Measurements from ENCODE around the gene BTBD9. TPM values are rescaled to one million over a fixed set of nuclear protein-coding genes. Genes with fewer than 3 reads are reported as not detected.
A peak's percentile ranks its signal among the peaks of the same experiment; 100 is the strongest.

BTBD9 gene
- total RNA-seq, 4 donors from 2014 or later: 8.6 to 34.1 (median 30.8) TPM

DNA sequence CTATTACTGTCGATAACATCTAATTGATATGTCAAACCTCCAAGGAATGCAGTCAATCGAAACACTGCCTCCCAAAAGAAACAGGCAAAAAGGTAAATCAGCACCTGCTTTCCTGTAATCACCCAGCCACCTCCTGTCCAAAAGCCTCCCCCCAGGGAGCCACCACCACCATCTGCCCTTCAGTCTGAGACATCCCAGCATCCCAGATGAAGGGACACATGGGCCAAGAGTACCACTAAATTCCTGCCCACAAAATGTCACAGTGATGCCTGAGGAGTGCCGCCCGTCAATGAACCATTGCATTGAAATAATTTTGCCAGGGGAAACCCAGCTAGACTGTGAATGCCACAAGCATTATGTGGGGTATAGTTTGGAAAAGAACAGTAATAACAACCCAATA, 418.5 kb downstream of the BTBD9 start:
- no peaks in the 10 kb centered on the region for H3K36me3 ChIP-seq
- in situ Hi-C loops (cut with MboI; ENCODE audit: low pct_ligation_motif_present in 1 of 4, low pct_unique_long_range_greater_than_20kb in 1 of 4, low sequenced_read_pairs in 3 of 4): no loop called here
- peaks cover 0 to 5% (median 2%) of the 10 kb centered on the region in 4 donors for H3K4me1 ChIP-seq
- WGBS, 2 donors (ENCODE audit: low coverage in 1 of 2): 95 to 100% methylated on average over 2 to 4 of the region's 4 CpGs
- intact Hi-C loops (cut with DNase I; ENCODE audit: low total_unique reads): no loop called here
- no peak overlapping the region for H3K4me3 ChIP-seq
- TF ChIP-seq POLR2A (IDR thresholded peaks at IDR 0.05) (no peak), POLR2AphosphoS5 (IDR thresholded peaks at IDR 0.05) (no peak), EP300 (IDR thresholded peaks at IDR 0.05; ENCODE audit: low read depth) (no peak)
- TF ChIP-seq, protein P1, sequence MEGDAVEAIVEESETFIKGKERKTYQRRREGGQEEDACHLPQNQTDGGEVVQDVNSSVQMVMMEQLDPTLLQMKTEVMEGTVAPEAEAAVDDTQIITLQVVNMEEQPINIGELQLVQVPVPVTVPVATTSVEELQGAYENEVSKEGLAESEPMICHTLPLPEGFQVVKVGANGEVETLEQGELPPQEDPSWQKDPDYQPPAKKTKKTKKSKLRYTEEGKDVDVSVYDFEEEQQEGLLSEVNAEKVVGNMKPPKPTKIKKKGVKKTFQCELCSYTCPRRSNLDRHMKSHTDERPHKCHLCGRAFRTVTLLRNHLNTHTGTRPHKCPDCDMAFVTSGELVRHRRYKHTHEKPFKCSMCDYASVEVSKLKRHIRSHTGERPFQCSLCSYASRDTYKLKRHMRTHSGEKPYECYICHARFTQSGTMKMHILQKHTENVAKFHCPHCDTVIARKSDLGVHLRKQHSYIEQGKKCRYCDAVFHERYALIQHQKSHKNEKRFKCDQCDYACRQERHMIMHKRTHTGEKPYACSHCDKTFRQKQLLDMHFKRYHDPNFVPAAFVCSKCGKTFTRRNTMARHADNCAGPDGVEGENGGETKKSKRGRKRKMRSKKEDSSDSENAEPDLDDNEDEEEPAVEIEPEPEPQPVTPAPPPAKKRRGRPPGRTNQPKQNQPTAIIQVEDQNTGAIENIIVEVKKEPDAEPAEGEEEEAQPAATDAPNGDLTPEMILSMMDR (IDR thresholded peaks at IDR 0.05): no peak
- no peaks in the 10 kb centered on the region for H3K27me3 ChIP-seq
- no peak for DNase-seq
- no peaks in the 10 kb centered on the region for H3K9me3 ChIP-seq
- no peak overlapping the region for H3K27ac ChIP-seq

GRCh38 chr6:38220069-38220723, 419.5 kb downstream of the BTBD9 start:
- Histone ChIP-seq H3K36me3 (no peaks in the 10 kb centered on the region), H3K9me3 (no peaks in the 10 kb centered on the region), H3K4me3 (no peak overlapping the region), H3K4me1 (peaks cover 0 to 5% (median 2%) of the 10 kb centered on the region in 4 donors), H3K27ac (no peak overlapping the region), H3K27me3 (no peaks in the 10 kb centered on the region)
- WGBS, 2 donors (ENCODE audit: low coverage in 1 of 2): 71 to 76% methylated on average over 3 to 4 of the region's 4 CpGs
- no peak for DNase-seq
- in situ Hi-C loops (cut with MboI; ENCODE audit: low pct_ligation_motif_present in 1 of 4, low pct_unique_long_range_greater_than_20kb in 1 of 4, low sequenced_read_pairs in 3 of 4): no loop called here
- TF ChIP-seq POLR2A (IDR thresholded peaks at IDR 0.05): no peak
- TF ChIP-seq, protein P1 (IDR thresholded peaks at IDR 0.05): no peak
- no peak for TF ChIP-seq POLR2AphosphoS5 (IDR thresholded peaks at IDR 0.05)
- no peak for TF ChIP-seq EP300 (IDR thresholded peaks at IDR 0.05; ENCODE audit: low read depth)
- intact Hi-C loops (cut with DNase I; ENCODE audit: low total_unique reads): no loop called here

GRCh38 chr6:38218235-38218634, 421.5 kb downstream of the BTBD9 start:
- no peak for TF ChIP-seq POLR2A (IDR thresholded peaks at IDR 0.05)
- TF ChIP-seq, protein P1 (IDR thresholded peaks at IDR 0.05): no peak
- TF ChIP-seq POLR2AphosphoS5 (IDR thresholded peaks at IDR 0.05): no peak
- no peak for TF ChIP-seq EP300 (IDR thresholded peaks at IDR 0.05; ENCODE audit: low read depth)
- Histone ChIP-seq H3K4me3 (no peak overlapping the region), H3K36me3 (no peaks in the 10 kb centered on the region), H3K4me1 (peaks cover 4 to 6% (median 4%) of the 10 kb centered on the region in 4 donors), H3K27ac (peak overlapping the region in 1 of 4 donors; percentile 11), H3K27me3 (no peaks in the 10 kb centered on the region), H3K9me3 (no peaks in the 10 kb centered on the region)
- in situ Hi-C loops (cut with MboI; ENCODE audit: low pct_ligation_motif_present in 1 of 4, low pct_unique_long_range_greater_than_20kb in 1 of 4, low sequenced_read_pairs in 3 of 4): no loop called here
- intact Hi-C loops (cut with DNase I; ENCODE audit: low total_unique reads): no loop called here
- 81% methylated on average over 1 of the region's 1 CpG; no CpG with 5 or more reads in 1 of the 2 donors for whole genome bisulfite sequencing, 2 donors (ENCODE audit: low coverage in 1 of 2)
- no peak for DNase-seq

GRCh38 chr6:38216451-38216850, 423.3 kb downstream of the BTBD9 start:
- intact Hi-C loops (cut with DNase I; ENCODE audit: low total_unique reads) (no loop called here), in situ Hi-C loops (cut with MboI; ENCODE audit: low pct_ligation_motif_present in 1 of 4, low pct_unique_long_range_greater_than_20kb in 1 of 4, low sequenced_read_pairs in 3 of 4) (no loop called here)
- TF ChIP-seq, protein P1 (IDR thresholded peaks at IDR 0.05): no peak
- TF ChIP-seq POLR2AphosphoS5 (IDR thresholded peaks at IDR 0.05) (no peak), POLR2A (IDR thresholded peaks at IDR 0.05) (no peak), EP300 (IDR thresholded peaks at IDR 0.05; ENCODE audit: low read depth) (no peak)
- Histone ChIP-seq H3K27ac (no peak overlapping the region), H3K9me3 (no peaks in the 10 kb centered on the region), H3K36me3 (no peaks in the 10 kb centered on the region), H3K4me1 (peaks cover 13 to 18% (median 14%) of the 10 kb centered on the region in 4 donors), H3K4me3 (no peak overlapping the region), H3K27me3 (no peaks in the 10 kb centered on the region)
- WGBS, 2 donors (ENCODE audit: low coverage in 1 of 2): 91% methylated on average over 3 of the region's 3 CpGs; no CpG with 5 or more reads in 1 of the 2 donors
- DNase-seq: no peak

Data from transverse colon (tissue), 4 donors.